HG02763 (cell line): ENCODE data around the gene KRTAP2-3.
"Not testable (repeated sequence)": the region's sequence is repeated elsewhere in the genome, so short reads cannot be mapped to it uniquely, and the experiment has no call there.

ENCODE experiments used
- ATAC-seq: cut with Tn5 transposase; IDR thresholded peaks from one replicate; pipeline ENCODE4 v1.9.1; 2021; ENCODE audit warnings: mild to moderate bottlenecking, moderate library complexity; ENCODE audit not compliant: unreplicated experiment

KRTAP2-3 gene

GRCh38 chr17:41060052-41060604, at the start of gene KRTAP2-3:
Gene KRTAP2-3 (minus strand): TSS chr17:41060114. CDS start chr17:41060050, 64 bp downstream.
- ATAC-seq, result no peak

GRCh38 chr17:41108728-41109386, 48.9 kb upstream of the KRTAP2-3 start:
- ATAC-seq, result not testable (repeated sequence)

GRCh38 chr17:41107941-41108450, 48.1 kb upstream of the KRTAP2-3 start:
- no peak for ATAC-seq

GRCh38 chr17:41105347-41105746, 45.4 kb upstream of the KRTAP2-3 start, which contains the start of gene KRTAP4-9:
Gene KRTAP4-9 (plus strand): TSS chr17:41105389. CDS start chr17:41105389, 0 bp downstream.
- not testable (repeated sequence) for ATAC-seq

- ATAC-seq, result not testable (repeated sequence)
Observed at GRCh38 chr17:41104386-41105038, 44.6 kb upstream of the KRTAP2-3 start.

- no peak for ATAC-seq
Observed at GRCh38 chr17:41103896-41104295, 44.0 kb upstream of the KRTAP2-3 start.

- no peak for ATAC-seq
Observed at GRCh38 chr17:41101586-41102259, 41.8 kb upstream of the KRTAP2-3 start, which contains the start of gene KRTAP4-16. Gene KRTAP4-16 (minus strand): TSS chr17:41102209. CDS start chr17:41102209, 0 bp downstream.

GRCh38 chr17:41099682-41100480, 40.0 kb upstream of the KRTAP2-3 start:
- not testable (repeated sequence) for ATAC-seq

- ATAC-seq, result no peak
Observed at GRCh38 chr17:41098481-41098880, 38.6 kb upstream of the KRTAP2-3 start.

GRCh38 chr17:41098042-41098441, 38.1 kb upstream of the KRTAP2-3 start, which contains the start of gene KRTAP4-8:
Gene KRTAP4-8 (minus strand): TSS chr17:41098142. CDS start chr17:41098084, 58 bp downstream.
- ATAC-seq, result no peak

- no peak for ATAC-seq
Observed at GRCh38 chr17:41096055-41096454, 36.1 kb upstream of the KRTAP2-3 start.

GRCh38 chr17:41088760-41089352, 28.9 kb upstream of the KRTAP2-3 start:
- not testable (repeated sequence) for ATAC-seq

GRCh38 chr17:41084100-41084856, 24.4 kb upstream of the KRTAP2-3 start, which contains the start of gene KRTAP4-7:
Gene KRTAP4-7 (plus strand): TSS chr17:41084150. CDS start chr17:41084207, 57 bp downstream.
- ATAC-seq, result not testable (repeated sequence)

- not testable (repeated sequence) for ATAC-seq
Observed at GRCh38 chr17:41083427-41083826, 23.5 kb upstream of the KRTAP2-3 start.

GRCh38 chr17:41082626-41083025, 22.7 kb upstream of the KRTAP2-3 start:
- ATAC-seq, result no peak

- no peak for ATAC-seq
Observed at GRCh38 chr17:41076788-41077187, 16.9 kb upstream of the KRTAP2-3 start.

GRCh38 chr17:41073676-41074075, 13.8 kb upstream of the KRTAP2-3 start:
- no peak for ATAC-seq

- ATAC-seq, result no peak
Observed at GRCh38 chr17:41071606-41072360, 11.9 kb upstream of the KRTAP2-3 start.
